Measurements from ENCODE around the gene RAP1GAP.

DNA sequence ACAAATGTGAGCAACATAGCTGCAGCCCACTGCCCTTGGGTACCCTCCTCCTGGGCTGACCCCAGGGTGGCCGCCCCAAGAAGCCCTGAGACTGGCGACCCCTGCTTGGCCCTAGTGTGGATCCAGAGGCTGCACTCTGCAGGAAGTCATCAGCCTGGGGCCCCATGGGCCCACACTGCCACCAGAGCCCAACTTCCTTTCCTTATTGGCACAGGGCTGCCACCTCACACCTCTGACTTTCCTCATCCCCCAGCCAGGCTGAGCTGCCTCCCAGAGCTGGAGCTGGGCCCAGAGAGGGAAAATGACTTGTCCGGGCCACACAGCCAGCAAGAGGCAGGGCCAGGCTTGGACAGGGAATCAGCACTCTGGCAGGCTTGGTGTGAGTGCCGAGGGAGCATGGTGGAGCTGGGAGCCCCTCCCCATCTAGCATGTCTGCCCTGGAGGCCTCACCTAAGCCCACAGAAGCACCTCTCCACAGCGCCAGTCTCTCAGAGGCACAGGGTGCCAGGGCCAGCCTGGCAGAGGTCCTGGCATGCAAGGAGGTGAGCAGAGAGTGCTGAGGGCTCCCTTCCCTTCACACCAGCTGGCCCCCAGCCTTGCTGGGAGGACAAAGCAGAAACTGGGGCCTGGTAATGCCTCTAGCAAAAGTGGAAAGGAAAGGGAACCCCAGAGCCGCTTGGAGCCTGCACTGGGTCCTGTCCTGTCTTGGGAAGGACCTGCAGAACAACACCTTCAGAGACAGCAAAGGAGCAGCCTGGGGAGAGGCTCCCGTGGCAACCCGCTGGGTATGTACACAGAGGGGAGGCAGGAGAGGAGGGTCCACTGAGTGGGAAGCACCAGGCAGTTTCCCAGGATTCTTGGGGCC, 3.2 kb downstream of the RAP1GAP start:
- no peak for TF ChIP-seq YY1 (IDR thresholded peaks at IDR 0.05; ENCODE audit: extremely low read depth, insufficient replicate concordance, low read depth, low read length)
- TF ChIP-seq, protein P1, sequence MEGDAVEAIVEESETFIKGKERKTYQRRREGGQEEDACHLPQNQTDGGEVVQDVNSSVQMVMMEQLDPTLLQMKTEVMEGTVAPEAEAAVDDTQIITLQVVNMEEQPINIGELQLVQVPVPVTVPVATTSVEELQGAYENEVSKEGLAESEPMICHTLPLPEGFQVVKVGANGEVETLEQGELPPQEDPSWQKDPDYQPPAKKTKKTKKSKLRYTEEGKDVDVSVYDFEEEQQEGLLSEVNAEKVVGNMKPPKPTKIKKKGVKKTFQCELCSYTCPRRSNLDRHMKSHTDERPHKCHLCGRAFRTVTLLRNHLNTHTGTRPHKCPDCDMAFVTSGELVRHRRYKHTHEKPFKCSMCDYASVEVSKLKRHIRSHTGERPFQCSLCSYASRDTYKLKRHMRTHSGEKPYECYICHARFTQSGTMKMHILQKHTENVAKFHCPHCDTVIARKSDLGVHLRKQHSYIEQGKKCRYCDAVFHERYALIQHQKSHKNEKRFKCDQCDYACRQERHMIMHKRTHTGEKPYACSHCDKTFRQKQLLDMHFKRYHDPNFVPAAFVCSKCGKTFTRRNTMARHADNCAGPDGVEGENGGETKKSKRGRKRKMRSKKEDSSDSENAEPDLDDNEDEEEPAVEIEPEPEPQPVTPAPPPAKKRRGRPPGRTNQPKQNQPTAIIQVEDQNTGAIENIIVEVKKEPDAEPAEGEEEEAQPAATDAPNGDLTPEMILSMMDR (IDR thresholded peaks at IDR 0.05 in 2 of 3, conservative IDR thresholded peaks at IDR 0.05 in 1 of 3; ENCODE audit: borderline replicate concordance in 1 of 3, insufficient read depth in 1 of 3, low read depth in 2 of 3, low read length in 2 of 3), result no peak
- TF ChIP-seq EZH2 (IDR thresholded peaks at IDR 0.05), result no peak
- TF ChIP-seq POLR2AphosphoS5 (IDR thresholded peaks at IDR 0.05; ENCODE audit: low read depth, low read length), result no peak
- TF ChIP-seq RAD21 (IDR thresholded peaks at IDR 0.05; ENCODE audit: low read depth), result no peak
- no peak for TF ChIP-seq CEBPB (IDR thresholded peaks at IDR 0.05; ENCODE audit: low read depth)
- no peak for TF ChIP-seq EGR1 (IDR thresholded peaks at IDR 0.05; ENCODE audit: low read depth)
- no peak for TF ChIP-seq EZH2phosphoT487 (IDR thresholded peaks at IDR 0.05; ENCODE audit: borderline replicate concordance)
- TF ChIP-seq ZNF274 (IDR thresholded peaks at IDR 0.05; ENCODE audit: low read depth, low read length), result no peak

Measured in HCT116 (cell line).